Neural cell (in vitro differentiated cells): ENCODE results near the gene LGR5. TPM values are rescaled to one million over a fixed set of nuclear protein-coding genes. Genes with fewer than 3 reads are reported as not detected.

ENCODE experiments used
- H2AFZ ChIP-seq: fragments of 200-600, 300-800 bp; sonication (generic), shearing (Covaris generic); 2 replicates; pipeline ENCODE4 v1.6.0; 2014; ENCODE audit warnings: low read depth, mild to moderate bottlenecking, antibody characterized with exemption, low read length, moderate library complexity
- H3F3A ChIP-seq: fragments of 200-600 bp; shearing (Covaris generic); 2 replicates; pipeline ENCODE4 v1.6.1; 2016; ENCODE audit warnings: mild to moderate bottlenecking, moderate library complexity, mixed read lengths, antibody characterized with exemption, low read length; ENCODE audit not compliant: insufficient read depth, poor library complexity, severe bottlenecking
- H3K27ac ChIP-seq: fragments of 200-600, 300-800 bp; sonication (generic), shearing (Covaris generic); 2 replicates; pipeline ENCODE4 v1.5.1; 2014; ENCODE audit warnings: mild to moderate bottlenecking, low read length, moderate library complexity
- H3K27me3 ChIP-seq: fragments of 300-800, 200-600 bp; sonication (generic), shearing (Covaris generic); 2 replicates; pipeline ENCODE4 v1.6.0; 2014; ENCODE audit warnings: mild to moderate bottlenecking, low read depth, low read length, moderate library complexity; ENCODE audit not compliant: insufficient read depth
- H3K36me3 ChIP-seq: fragments of 300-800, 200-600 bp; sonication (generic), shearing (Covaris generic); 2 replicates; pipeline ENCODE4 v1.5.1; 2014; ENCODE audit warnings: mild to moderate bottlenecking, antibody characterized with exemption, low read length, moderate library complexity; ENCODE audit not compliant: insufficient read depth
- H3K4me2 ChIP-seq: fragments of 300-800, 200-600 bp; sonication (generic), shearing (Covaris generic); 2 replicates; pipeline ENCODE4 v1.6.0; 2014; ENCODE audit warnings: mild to moderate bottlenecking, low read length
- H3K4me3 ChIP-seq: fragments of 300-800, 200-600 bp; sonication (generic), shearing (Covaris generic); 2 replicates; pipeline ENCODE4 v1.5.1; 2014; ENCODE audit warnings: mild to moderate bottlenecking, low read length, moderate library complexity
- H3K79me2 ChIP-seq: fragments of 200-600 bp; shearing (Covaris generic); replicated peaks from 2 replicates; pipeline ENCODE4 v1.6.0; 2014; ENCODE audit warnings: mild to moderate bottlenecking, low read length, moderate library complexity; ENCODE audit not compliant: insufficient read depth
- H3K9ac ChIP-seq: fragments of 300-800, 200-600 bp; sonication (generic), shearing (Covaris generic); 2 replicates; pipeline ENCODE4 v1.6.1; 2016; ENCODE audit warnings: mild to moderate bottlenecking, low read length, mixed read lengths
- H3K9me2 ChIP-seq: fragments of 200-600 bp; shearing (Covaris generic); 2 replicates; pipeline ENCODE4 v1.6.1; 2016; ENCODE audit warnings: mild to moderate bottlenecking, low read length, mixed read lengths; ENCODE audit not compliant: insufficient read depth
- H3K9me3 ChIP-seq: fragments of 200-600, 300-800 bp; sonication (generic), shearing (Covaris generic); 2 replicates; pipeline ENCODE4 v1.6.1; 2016; ENCODE audit warnings: mild to moderate bottlenecking, mixed run types, low read length, moderate library complexity, mixed read lengths
- H4K20me1 ChIP-seq: fragments of 200-600 bp; shearing (Covaris generic); 2 replicates; pipeline ENCODE4 v1.6.1; 2016; ENCODE audit warnings: mild to moderate bottlenecking, mixed run types; ENCODE audit not compliant: insufficient read depth
- EP300 ChIP-seq: fragments of 450-650 bp; conservative IDR thresholded peaks from 2 replicates; pipeline ENCODE4 v1.6.1; 2014; ENCODE audit warnings: antibody characterized with exemption, mild to moderate bottlenecking, moderate library complexity; ENCODE audit not compliant: poor library complexity, severe bottlenecking
- EZH2 ChIP-seq: fragments of 200-600, 300-800 bp; shearing (Covaris generic), sonication (generic); IDR thresholded peaks from 2 replicates; pipeline ENCODE4 v1.6.1; 2014; ENCODE audit warnings: antibody characterized with exemption, low read length, borderline replicate concordance, mild to moderate bottlenecking; ENCODE audit not compliant: insufficient read depth, poor library complexity, severe bottlenecking
- MXI1 ChIP-seq: fragments of 450-650 bp; conservative IDR thresholded peaks from 2 replicates; pipeline ENCODE4 v1.6.1; 2014; ENCODE audit warnings: antibody characterized with exemption, mild to moderate bottlenecking; ENCODE audit not compliant: poor library complexity, severe bottlenecking
- POLR2AphosphoS5 ChIP-seq: IDR thresholded peaks from 2 replicates; pipeline ENCODE4 v1.6.1; 2012
- RAD21 ChIP-seq: fragments of 450-650 bp; conservative IDR thresholded peaks from 2 replicates; pipeline ENCODE4 v1.6.1; 2014; ENCODE audit warnings: antibody characterized with exemption, mild to moderate bottlenecking, moderate library complexity
- SMC3 ChIP-seq: fragments of 450-650 bp; conservative IDR thresholded peaks from 2 replicates; pipeline ENCODE4 v1.6.1; 2014; ENCODE audit warnings: antibody characterized with exemption, mild to moderate bottlenecking, moderate library complexity; ENCODE audit not compliant: poor library complexity
- TAF1 ChIP-seq: IDR thresholded peaks from 2 replicates; pipeline ENCODE4 v1.6.1; 2012; ENCODE audit warnings: low read depth
- polyA plus RNA-seq: library from polyadenylated mRNA; depleted of rRNA; stranded (reverse); fragments of >200 nt; gene quantifications from 2 replicates; pipeline ENCODE4 v1.2.3, GENCODE V29; 2014
- TF ChIP-seq, protein P1 (sequence below): fragments of 450-650 bp; IDR thresholded peaks from 2 replicates; pipeline ENCODE4 v1.5.1; 2014; ENCODE audit warnings: antibody characterized with exemption, mild to moderate bottlenecking, moderate library complexity; ENCODE audit not compliant: poor library complexity, severe bottlenecking
- TF ChIP-seq, protein P2 (sequence below): IDR thresholded peaks from 2 replicates; pipeline ENCODE4 v1.6.1; 2012; ENCODE audit warnings: borderline replicate concordance

LGR5 gene
- polyA plus RNA-seq, 1 donor from 2014 or later = 0.16 TPM

DNA sequence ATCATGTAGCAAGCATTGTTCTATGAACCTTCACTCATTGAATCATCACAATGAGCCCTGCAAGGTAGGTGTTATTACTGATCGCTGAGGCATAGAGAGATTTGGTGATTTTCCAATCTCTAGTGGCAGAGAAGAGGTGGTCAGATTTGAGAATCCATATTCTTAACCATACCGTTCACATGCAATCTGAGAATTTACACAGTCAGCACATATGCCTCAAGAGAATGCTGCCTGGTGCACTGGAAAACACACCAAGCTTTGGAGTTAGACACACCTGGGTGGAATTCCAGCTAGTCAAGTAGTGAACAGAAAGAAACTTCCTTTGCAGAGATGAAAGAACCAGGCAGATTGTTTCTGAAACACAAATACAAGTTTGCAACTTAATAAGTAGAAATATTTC, 94.1 kb downstream of the LGR5 start:
- Histone ChIP-seq H3K9me3 (no peaks in the 10 kb centered on the region), H3K9ac (no peak overlapping the region), H3F3A (no peaks in the 10 kb centered on the region), H4K20me1 (no peaks in the 10 kb centered on the region), H3K79me2 (no peaks in the 10 kb centered on the region), H3K27ac (no peak overlapping the region), H2AFZ (no peak overlapping the region), H3K4me3 (no peak overlapping the region), H3K4me2 (no peak overlapping the region), H3K27me3 (no peaks in the 10 kb centered on the region), H3K9me2 (no peaks in the 10 kb centered on the region), H3K36me3 (no peaks in the 10 kb centered on the region)
- no peak for TF ChIP-seq SMC3
- TF ChIP-seq TAF1 = no peak
- TF ChIP-seq MXI1 = no peak
- no peak for TF ChIP-seq POLR2AphosphoS5
- TF ChIP-seq, protein P1, sequence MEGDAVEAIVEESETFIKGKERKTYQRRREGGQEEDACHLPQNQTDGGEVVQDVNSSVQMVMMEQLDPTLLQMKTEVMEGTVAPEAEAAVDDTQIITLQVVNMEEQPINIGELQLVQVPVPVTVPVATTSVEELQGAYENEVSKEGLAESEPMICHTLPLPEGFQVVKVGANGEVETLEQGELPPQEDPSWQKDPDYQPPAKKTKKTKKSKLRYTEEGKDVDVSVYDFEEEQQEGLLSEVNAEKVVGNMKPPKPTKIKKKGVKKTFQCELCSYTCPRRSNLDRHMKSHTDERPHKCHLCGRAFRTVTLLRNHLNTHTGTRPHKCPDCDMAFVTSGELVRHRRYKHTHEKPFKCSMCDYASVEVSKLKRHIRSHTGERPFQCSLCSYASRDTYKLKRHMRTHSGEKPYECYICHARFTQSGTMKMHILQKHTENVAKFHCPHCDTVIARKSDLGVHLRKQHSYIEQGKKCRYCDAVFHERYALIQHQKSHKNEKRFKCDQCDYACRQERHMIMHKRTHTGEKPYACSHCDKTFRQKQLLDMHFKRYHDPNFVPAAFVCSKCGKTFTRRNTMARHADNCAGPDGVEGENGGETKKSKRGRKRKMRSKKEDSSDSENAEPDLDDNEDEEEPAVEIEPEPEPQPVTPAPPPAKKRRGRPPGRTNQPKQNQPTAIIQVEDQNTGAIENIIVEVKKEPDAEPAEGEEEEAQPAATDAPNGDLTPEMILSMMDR = no peak
- TF ChIP-seq EZH2 = no peak
- TF ChIP-seq EP300 = no peak
- TF ChIP-seq, protein P2, sequence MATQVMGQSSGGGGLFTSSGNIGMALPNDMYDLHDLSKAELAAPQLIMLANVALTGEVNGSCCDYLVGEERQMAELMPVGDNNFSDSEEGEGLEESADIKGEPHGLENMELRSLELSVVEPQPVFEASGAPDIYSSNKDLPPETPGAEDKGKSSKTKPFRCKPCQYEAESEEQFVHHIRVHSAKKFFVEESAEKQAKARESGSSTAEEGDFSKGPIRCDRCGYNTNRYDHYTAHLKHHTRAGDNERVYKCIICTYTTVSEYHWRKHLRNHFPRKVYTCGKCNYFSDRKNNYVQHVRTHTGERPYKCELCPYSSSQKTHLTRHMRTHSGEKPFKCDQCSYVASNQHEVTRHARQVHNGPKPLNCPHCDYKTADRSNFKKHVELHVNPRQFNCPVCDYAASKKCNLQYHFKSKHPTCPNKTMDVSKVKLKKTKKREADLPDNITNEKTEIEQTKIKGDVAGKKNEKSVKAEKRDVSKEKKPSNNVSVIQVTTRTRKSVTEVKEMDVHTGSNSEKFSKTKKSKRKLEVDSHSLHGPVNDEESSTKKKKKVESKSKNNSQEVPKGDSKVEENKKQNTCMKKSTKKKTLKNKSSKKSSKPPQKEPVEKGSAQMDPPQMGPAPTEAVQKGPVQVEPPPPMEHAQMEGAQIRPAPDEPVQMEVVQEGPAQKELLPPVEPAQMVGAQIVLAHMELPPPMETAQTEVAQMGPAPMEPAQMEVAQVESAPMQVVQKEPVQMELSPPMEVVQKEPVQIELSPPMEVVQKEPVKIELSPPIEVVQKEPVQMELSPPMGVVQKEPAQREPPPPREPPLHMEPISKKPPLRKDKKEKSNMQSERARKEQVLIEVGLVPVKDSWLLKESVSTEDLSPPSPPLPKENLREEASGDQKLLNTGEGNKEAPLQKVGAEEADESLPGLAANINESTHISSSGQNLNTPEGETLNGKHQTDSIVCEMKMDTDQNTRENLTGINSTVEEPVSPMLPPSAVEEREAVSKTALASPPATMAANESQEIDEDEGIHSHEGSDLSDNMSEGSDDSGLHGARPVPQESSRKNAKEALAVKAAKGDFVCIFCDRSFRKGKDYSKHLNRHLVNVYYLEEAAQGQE = no peak
- no peak for TF ChIP-seq RAD21

DNA sequence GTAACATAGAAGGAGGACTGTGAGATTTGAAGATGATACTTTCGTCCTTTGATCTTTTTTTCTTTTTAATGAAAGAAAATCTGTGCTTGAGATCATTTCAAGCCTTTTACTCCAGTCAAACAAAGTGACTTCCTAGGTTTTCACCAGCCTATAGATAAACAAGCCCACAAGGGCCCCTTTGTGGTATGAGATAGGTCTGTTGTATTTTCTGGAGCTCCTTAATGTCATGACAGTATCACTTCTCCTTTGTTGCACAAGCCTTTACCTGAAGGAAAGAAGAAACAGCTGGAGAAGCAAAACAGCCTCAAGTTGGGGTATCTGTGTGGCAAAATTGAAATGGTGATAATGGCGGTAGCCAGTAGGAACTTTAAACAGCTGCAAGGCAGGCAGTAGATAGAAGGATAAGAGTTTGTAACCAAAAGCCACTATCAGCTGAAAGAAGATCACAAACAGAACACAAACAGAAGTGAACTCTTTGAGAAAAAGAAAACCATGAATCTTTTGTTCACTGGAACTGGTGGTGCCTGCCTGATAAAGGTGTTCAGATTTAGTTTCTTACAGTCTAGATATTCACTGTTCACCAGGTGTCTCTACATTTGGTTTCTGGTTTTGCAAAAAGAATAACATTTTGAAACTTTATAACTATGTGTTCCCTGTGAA, 96.8 kb downstream of the LGR5 start:
- H3K9me2 ChIP-seq = no peaks in the 10 kb centered on the region
- no peaks in the 10 kb centered on the region for H3K9me3 ChIP-seq
- no peaks in the 10 kb centered on the region for H3K79me2 ChIP-seq
- H4K20me1 ChIP-seq = no peaks in the 10 kb centered on the region
- H3K4me3 ChIP-seq = no peak overlapping the region
- no peak overlapping the region for H3K4me2 ChIP-seq
- H3K27me3 ChIP-seq = no peaks in the 10 kb centered on the region
- H3K9ac ChIP-seq = no peak overlapping the region
- H3K36me3 ChIP-seq = no peaks in the 10 kb centered on the region
- H3K27ac ChIP-seq = no peak overlapping the region
- H2AFZ ChIP-seq = no peak overlapping the region
- no peak for TF ChIP-seq EP300
- TF ChIP-seq TAF1 = no peak
- no peak for TF ChIP-seq EZH2
- no peak for TF ChIP-seq SMC3
- TF ChIP-seq MXI1 = no peak
- TF ChIP-seq, protein P2 = no peak
- no peak for TF ChIP-seq POLR2AphosphoS5
- TF ChIP-seq RAD21 = no peak
- TF ChIP-seq, protein P1 = no peak
- no peaks in the 10 kb centered on the region for H3F3A ChIP-seq
